GOT3 (cell line): ENCODE measurements around the gene CRABP1.

Source experiments
- DNase-seq: peaks from one replicate; lab custom pipeline; 2025; ENCODE audit warnings: mixed read lengths; lab: John Stamatoyannopoulos, UW

CRABP1 gene

DNA sequence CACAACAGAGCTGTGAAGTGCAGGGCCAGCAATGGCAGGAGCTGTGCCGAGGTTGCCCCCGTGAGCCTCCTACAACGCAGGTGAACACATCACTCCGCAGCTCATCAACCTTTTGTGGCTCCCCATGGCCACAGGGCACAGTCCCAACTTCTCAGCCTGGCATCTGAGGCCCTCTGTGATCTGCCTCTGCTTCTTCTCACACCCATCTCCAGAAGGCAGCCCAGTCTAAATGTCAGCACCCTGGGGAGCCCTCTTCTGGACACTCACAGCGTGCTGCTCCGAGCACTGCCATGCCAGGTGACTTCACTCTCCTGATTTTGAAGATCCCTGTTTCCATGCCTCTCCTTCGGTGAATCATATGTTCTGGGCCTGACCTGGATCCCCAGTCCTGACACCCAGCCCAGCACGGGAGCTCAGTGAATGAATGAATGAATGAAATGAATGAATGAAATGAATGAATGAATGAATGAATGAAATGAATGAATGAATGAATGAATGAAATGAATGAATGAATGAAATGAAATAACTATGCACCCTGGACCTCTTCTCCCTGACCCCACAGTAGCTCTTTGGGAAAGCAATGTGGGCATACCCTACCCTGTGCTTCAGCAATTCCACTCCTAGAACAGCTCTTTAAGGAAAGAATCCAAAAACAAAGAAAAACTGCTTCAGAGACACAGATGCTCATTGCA lies 22.9 kb upstream of the CRABP1 start:
- no peak for DNase-seq

DNA sequence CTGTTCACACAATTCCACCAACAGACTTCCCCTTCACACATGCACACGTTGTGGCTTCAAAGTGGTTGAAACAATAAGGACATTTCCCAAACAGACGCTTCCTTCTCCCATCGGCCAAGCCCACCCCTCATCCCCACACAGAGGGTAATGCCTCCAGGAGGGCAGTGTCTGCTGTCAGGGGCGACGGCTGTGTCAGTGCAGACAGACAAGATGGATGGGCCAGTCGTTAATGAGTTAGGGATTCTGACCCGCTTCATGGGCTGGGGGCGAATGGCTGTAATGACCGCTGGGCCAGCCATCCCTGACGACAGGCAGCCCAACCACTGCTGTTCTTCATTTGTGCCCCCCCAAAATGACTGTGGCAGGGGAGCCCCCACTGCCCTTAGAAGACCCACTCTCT lies 20.6 kb upstream of the CRABP1 start:
- no peak for DNase-seq

- no peak for DNase-seq
Measured at GRCh38 chr15:78320183-78320582, 20.0 kb upstream of the CRABP1 start.

DNA sequence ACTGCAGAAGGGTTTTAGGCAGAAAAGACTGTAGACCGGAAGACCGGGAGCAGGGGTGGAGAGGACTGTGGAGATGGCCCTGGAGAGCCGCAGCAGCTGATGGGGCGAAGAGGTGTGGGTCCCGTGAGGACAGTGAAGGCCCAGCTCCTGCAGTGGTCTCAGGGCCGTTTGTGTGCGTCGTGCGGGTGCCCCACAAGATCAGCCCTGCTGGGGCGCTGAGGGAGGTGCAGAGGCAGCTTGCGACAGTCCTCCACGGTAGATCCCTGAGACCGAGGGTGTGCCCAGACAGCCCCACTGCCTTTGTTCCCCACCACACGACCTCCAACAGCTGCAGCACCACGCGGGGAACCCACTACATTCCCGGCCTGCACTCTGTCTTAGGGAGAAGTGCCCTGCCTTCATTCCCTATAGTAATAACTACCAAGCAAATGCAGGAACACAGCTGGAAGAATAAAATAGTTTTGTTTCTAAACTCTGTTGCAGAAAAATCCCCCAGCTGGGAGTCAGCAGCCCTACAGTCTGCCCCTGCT lies 19.0 kb upstream of the CRABP1 start:
- no peak for DNase-seq

GRCh38 chr15:78321786-78322185 lies 18.4 kb upstream of the CRABP1 start:
- DNase-seq: no peak

- DNase-seq: no peak
Measured at GRCh38 chr15:78322243-78322642, 17.9 kb upstream of the CRABP1 start.

GRCh38 chr15:78322724-78323521 lies 17.2 kb upstream of the CRABP1 start:
- no peak for DNase-seq

- DNase-seq: no peak
Measured at GRCh38 chr15:78323693-78324092, 16.5 kb upstream of the CRABP1 start.

- no peak for DNase-seq
Measured at GRCh38 chr15:78324144-78324543, 16.0 kb upstream of the CRABP1 start.

DNA sequence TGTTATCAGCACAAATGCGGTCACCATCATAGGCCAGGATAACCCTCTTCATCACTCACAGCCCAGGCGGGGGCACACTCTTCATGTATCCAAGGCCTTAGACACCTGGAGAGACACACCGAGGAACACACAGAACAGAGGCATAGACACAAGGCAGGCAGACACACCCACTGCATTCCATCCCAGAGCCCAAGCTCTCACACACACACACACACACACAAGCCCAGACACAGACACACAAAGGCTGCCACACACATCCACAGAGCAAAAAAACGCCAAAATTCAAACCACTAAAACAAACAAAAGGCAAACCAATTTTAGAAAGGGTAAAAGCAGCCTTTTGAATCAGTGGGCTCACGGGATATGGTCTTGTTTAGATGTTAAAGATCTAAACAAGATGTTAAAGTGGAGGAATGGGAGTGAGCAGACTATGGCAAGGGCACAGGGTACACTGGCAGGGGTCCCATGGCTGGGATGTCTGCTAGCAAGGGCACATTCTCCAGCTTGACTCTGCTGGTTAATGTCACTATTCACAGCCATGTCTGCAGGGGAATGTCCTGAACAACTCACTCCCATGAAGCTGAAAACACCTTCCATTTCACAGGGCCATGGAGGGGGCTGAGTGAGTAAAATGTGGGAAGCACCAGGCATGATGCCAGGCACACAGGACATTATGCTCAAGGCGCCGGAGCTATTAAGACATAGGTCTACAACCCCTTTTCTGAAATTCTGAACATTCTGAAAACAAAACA lies 14.9 kb upstream of the CRABP1 start:
- DNase-seq: no peak

DNA sequence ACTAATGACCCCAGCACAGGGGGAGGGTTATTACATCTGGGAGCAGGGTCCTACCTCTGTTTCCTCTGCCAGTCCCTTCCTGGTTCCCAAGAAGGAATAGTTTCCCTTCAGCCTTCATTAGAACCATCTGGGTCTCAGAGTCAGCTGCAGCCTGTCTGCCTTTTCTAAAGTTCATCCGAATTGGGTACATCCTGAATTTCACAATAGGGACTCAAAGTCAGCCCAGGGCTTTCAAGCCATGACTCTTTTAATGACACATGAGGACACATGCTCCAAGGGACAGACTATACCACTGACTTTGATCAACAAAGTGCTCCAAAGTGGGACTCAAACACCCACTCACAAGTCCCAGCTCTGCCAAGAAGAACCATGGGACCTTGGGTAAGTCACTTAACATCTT lies 12.7 kb upstream of the CRABP1 start:
- DNase-seq: no peak

- no peak for DNase-seq
Measured at GRCh38 chr15:78329625-78330024, 10.5 kb upstream of the CRABP1 start.

GRCh38 chr15:78334845-78335244 lies 5.3 kb upstream of the CRABP1 start:
- DNase-seq: no peak

DNA sequence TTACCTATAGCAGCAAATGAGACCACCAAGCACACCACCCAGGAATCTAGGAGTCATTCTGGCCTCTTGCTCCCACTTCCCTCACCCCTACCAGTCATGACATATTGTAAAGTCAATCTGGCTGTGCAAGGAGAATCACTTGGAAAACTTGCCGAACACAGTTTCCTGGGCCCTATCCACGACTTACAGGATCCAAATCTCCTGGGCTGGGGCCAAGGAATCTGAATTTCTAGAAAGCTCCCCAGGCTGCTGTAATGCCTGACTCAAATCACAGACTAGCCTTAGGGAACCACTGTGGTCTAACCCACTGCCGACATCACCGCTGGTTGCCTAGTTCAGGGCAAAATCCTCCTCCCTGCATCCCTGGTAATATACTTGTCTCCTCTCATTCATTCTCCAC lies 4.2 kb upstream of the CRABP1 start:
- DNase-seq: no peak

GRCh38 chr15:78338781-78339180 lies 1.4 kb upstream of the CRABP1 start:
- DNase-seq: no peak

GRCh38 chr15:78339559-78339958 lies 594 bp upstream of the CRABP1 start:
- DNase-seq: no peak

DNA sequence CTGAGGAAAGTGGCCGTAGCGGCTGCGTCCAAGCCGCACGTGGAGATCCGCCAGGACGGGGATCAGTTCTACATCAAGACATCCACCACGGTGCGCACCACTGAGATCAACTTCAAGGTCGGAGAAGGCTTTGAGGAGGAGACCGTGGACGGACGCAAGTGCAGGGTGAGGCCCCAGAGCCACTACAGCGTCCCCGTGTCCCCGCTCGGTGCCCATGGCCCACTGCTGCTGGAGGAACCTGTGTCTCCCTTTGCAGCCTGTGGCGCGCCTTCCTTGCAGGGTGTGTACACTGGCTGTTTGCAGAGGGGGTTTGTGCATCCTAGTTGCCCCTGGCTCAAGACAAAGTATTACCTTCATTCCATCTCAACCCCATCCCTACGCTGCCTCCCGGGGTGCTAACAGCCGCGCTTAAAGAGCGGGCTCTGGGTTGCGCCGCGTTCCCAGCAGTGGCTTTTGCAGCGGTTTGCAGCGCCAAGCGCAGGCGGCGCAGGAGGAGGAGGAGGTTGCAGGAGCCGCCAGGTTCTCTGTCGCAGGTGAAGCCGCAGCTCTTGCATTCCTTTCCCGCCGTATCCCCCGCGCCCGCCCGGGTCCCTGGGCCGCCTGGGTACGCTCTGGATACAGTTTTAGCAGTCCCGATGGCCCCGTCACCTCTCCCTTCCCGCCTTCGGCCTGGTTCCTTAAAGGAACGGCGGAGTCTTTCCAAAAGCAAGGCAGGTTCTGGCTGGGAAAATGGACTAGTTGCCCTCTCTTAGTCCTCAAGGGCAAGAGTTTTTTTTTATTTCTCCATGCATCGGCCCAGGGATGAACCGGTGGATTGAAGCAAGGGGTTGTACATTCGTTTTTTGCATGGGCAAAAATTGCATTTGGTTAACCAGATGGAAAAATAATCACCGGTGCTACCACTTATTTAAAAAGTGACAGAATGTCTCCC lies 1.2 kb downstream of the CRABP1 start:
- DNase-seq: no peak

DNA sequence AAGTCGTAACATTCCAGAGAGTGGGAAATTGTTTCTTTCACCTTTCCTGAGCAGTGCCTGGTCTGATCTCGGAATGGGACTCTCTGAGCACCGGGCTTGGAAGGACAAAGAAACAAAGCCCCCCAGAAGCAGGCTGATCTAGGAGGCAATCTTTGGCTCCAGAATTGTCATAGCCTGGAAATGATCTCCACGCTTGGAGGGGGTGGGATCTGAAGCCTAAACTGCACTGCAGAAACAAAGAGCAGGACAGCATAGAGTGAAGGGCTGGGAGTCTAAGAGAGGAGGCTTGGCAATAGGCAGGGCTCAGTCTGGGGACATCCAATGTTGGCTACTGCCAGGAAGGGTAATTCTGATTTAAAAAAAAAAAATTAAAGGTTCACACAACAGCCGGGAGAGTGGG lies 1.9 kb downstream of the CRABP1 start:
- no peak for DNase-seq

DNA sequence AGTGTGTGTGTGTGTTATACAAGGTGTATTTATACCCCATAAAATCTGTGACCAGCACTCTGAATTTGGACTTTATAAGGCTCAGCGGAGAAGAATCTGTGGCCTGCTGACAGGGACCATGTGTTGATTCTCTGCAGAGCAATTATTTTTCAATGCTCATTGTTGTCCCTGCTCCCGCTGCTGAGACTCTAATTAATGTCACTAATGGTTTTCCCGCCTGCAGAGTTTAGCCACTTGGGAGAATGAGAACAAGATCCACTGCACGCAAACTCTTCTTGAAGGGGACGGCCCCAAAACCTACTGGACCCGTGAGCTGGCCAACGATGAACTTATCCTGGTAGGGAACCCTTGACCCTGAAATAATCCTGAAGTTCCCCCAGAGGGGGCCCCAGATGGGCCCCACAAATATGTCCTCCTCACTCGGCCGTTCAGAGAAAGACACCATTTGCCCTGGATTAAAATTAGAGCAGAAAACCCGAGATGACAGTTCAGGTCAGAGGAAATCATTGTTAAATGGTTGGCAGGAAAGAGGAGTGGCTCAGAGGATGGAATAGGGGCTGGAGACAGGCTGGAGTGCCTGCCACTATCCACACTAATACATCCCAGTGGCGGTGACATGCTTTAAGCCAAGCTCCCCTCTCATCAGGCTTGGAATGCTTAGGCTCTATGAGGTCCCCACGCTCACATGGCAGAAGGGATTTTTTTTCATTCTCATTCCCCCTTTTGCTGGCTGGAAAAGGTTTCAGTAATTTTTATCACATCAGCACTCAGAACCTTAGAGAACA lies 3.3 kb downstream of the CRABP1 start:
- no peak for DNase-seq

DNA sequence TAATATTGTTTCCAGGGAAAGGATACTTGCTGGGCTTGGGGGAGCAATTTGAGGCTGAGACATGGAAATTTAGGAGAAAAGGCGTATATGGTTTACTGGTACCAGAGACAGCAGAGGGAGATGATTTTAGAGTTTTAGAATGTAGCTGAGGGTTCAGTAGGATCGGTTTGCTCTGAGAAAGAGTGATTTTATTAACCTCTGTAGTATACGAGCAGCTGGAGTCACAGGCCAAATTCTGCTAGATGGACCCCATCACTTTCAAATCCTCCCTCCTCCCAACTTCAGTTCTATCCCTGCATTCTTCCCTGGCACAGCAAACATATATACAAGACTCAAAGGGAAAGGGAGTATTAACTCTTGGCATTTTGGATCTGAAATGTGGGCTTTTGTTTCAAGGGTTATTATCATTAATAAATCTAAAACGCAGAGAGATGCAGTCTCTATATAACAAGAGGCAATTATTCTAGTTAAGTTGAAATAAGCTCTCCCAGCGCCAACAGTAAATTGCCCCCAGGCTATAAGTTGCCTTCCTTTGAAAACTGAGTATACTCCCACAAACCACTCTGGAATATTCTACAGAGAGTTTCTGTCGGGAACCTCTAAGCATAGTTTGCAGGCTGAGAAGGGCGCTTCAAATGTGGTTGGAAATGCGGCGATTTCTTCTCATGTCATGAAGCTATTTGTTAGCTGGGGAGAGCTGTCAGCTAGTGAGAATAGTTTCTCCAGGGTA lies 5.4 kb downstream of the CRABP1 start:
- no peak for DNase-seq
